ENCODE results near the gene CHRDL2.

The CHRDL2 gene

GRCh38 chr11:74680703-74681531 is 50.3 kb downstream of the CHRDL2 start:
- Histone ChIP-seq H3K4me1 (ENCODE audit: control insufficient read depth, insufficient read depth, low read length) (no peaks in the 10 kb centered on the region), H3K27ac (ENCODE audit: extremely low read depth, low read depth, low read length) (no peak overlapping the region), H3K4me3 (ENCODE audit: low read depth, low read length) (no peak overlapping the region), H3K36me3 (ENCODE audit: control insufficient read depth in 2 of 2, insufficient read depth in 1 of 2, low read length in 2 of 2) (no peaks in the 10 kb centered on the region), H3K9me3 (ENCODE audit: control insufficient read depth, insufficient read depth, low read depth, low read length) (no peaks in the 10 kb centered on the region)
- POLR2A ChIA-PET = no interaction called here
- CTCF ChIA-PET = interaction anchor here (0.5 kb wide), 1 partner anchor 177 kb away, joined by 5 read pairs; no protein-coding TSS in a partner anchor
- TF ChIP-seq BCL6B (tag by site-specific recombination; IDR thresholded peaks at IDR 0.05) (no peak), ZNF555 (tag by site-specific recombination; conservative IDR thresholded peaks at IDR 0.05) (no peak), ZNF626 (tag by site-specific recombination; IDR thresholded peaks at IDR 0.05) (no peak), MEIS1 (CRISPR knock-in tag; IDR thresholded peaks at IDR 0.05; ENCODE audit: borderline replicate concordance) (no peak), ZNF571 (tag by site-specific recombination; IDR thresholded peaks at IDR 0.05) (no peak)

GRCh38 chr11:74680035-74680671 is 51.1 kb downstream of the CHRDL2 start:
- TF ChIP-seq ZNF560 (tag by site-specific recombination; IDR thresholded peaks at IDR 0.05; ENCODE audit: borderline replicate concordance) (no peak), ZNF621 (tag by site-specific recombination; IDR thresholded peaks at IDR 0.05) (no peak), PATZ1 (tag by site-specific recombination; IDR thresholded peaks at IDR 0.05) (no peak), ZNF157 (tag by site-specific recombination; IDR thresholded peaks at IDR 0.05) (no peak), ZNF280C (tag by site-specific recombination; IDR thresholded peaks at IDR 0.05) (no peak), KLF9 (tag by site-specific recombination; IDR thresholded peaks at IDR 0.05; ENCODE audit: low read depth) (no peak), ZNF121 (tag by site-specific recombination; IDR thresholded peaks at IDR 0.05) (no peak), ZNF133 (tag by site-specific recombination; IDR thresholded peaks at IDR 0.05) (no peak), ZNF202 (tag by site-specific recombination; IDR thresholded peaks at IDR 0.05; ENCODE audit: borderline replicate concordance) (no peak), ZFP41 (tag by site-specific recombination; IDR thresholded peaks at IDR 0.05; ENCODE audit: borderline replicate concordance) (no peak), ZNF37A (tag by site-specific recombination; IDR thresholded peaks at IDR 0.05) (no peak), ZNF274 (IDR thresholded peaks at IDR 0.05; ENCODE audit: low read length) (no peak), ZNF274 (tag by site-specific recombination; IDR thresholded peaks at IDR 0.05; ENCODE audit: borderline replicate concordance) (no peak), MYNN (tag by site-specific recombination; IDR thresholded peaks at IDR 0.05; ENCODE audit: borderline replicate concordance) (no peak), ZNF837 (tag by site-specific recombination; IDR thresholded peaks at IDR 0.05) (no peak), TSHZ1 (tag by site-specific recombination; IDR thresholded peaks at IDR 0.05; ENCODE audit: borderline replicate concordance) (no peak)
- Histone ChIP-seq H3K4me1 (ENCODE audit: control insufficient read depth, insufficient read depth, low read length) (no peaks in the 10 kb centered on the region), H3K4me3 (ENCODE audit: low read depth, low read length) (no peak overlapping the region), H3K27ac (ENCODE audit: extremely low read depth, low read depth, low read length) (no peak overlapping the region), H3K36me3 (ENCODE audit: control insufficient read depth in 2 of 2, insufficient read depth in 1 of 2, low read length in 2 of 2) (no peaks in the 10 kb centered on the region), H3K9me3 (ENCODE audit: control insufficient read depth, insufficient read depth, low read depth, low read length) (no peaks in the 10 kb centered on the region)
- POLR2A ChIA-PET = no interaction called here
- CTCF ChIA-PET = interaction anchor here (1.0 kb wide), 1 partner anchor 22 kb away, joined by 3 read pairs; no protein-coding TSS in a partner anchor
